ENCODE measurements around the gene MRRF.
"Not testable (repeated sequence)": the region's sequence is repeated elsewhere in the genome, so short reads cannot be mapped to it uniquely, and the experiment has no call there.

MRRF gene

DNA sequence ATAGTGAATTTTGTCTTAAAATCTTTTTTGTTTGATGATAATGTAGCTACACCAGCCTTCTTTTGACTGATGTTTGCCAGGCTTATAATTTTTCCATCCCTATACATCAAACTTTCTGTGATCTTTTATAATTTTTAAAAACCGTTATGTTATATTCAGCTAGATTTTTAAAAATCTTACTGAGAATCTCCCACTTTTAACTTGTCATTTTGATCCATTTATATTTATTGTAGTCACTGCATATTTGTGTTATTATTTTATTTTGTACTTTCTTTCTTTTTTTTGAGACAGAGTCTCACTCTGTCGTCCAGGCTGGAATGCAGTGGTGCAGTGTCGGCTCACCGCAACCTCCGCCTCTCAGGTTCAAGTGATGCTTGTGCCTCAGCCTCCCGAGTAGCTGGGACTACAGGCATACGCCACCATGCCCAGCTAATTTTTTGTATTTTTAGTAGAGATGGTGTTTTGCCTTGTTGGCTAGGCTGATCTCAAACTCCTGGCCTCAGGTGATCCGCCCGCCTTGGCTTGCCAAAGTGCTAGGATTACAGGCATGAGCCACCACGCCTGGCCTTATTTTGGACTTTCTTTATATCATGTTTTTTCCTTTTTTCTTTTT, 12.7 kb downstream of the MRRF start:
- DNase-seq (ENCODE audit: low spot score), result no peak

DNA sequence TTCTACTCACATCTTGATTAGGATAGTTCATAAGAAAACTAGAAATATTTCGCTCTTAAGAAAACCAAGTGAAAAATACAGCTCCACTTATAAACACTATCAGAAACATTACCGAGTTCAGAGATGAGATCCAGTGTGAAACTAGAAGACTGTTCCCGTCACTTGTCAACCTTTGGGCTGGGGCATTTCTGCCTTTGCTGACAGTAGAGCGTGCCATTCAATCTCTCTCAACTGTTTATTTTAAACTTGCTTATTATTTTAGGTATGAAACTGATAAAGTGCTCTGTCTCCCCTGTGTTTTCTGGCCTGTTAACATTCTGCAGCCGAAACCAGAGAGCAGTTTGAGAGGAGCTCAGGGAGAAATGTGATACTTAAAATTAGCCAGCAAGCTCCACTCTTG, 16.7 kb downstream of the MRRF start:
- DNase-seq (ENCODE audit: low spot score), result no peak

DNA sequence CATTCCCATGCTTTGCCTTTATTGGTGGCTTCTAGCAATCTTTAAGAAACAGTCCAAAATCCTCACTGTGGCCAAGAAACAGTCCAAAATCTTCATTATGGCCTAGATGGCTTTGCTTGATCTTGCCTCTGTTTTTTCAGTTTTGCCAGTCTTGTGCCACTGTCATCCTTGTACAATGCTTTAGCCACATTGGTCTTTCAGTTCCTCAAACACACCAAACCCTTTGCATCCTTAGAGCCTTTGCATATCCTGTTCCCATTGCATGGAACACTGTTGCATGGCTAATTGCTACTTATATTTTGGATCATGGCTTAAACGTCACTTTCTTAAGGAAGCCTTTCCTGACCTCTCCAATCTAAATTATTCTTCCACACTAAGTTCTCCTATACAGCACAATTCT, 22.1 kb downstream of the MRRF start:
- peak; percentile 21 for DNase-seq (ENCODE audit: low spot score)

- DNase-seq (ENCODE audit: low spot score), result no peak
Measured at GRCh38 chr9:122287214-122287720, 22.6 kb downstream of the MRRF start.

DNA sequence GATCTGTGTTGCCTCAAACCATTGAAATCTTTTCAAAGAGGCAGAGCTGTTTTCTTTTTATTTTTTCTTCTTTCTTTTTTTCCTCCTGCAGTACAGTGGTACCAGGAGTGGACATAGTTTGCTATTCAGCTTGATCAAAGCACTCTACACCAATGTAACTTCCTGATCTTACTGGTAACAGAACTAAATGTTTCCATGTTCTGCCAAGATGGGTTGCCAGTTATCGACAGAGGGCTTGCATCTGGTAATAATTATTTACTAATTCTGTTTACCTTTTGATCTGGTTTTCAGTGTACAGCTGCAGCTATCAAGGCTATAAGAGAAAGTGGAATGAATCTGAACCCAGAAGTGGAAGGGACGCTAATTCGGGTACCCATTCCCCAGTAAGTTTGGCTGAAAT, 26.8 kb downstream of the MRRF start:
- DNase-seq (ENCODE audit: low spot score), result no peak

DNA sequence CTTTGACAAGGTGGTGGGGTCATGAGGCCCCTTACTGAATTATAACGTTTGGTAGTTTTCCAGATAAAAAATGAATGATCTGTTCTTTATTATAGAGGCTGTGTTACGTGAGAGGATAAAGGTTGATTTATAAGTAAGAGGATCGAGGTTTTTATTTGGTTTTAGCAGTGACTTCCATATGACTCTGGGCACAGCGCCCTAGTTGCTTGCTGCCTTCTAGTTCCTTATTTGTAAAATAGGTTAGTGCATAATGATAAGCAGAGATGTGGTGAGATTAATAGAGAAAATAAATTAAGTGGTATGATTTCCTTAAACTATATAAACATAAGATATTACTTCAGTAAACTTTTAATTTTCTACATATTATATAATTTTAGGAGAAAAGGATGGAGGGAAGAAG, 29.8 kb downstream of the MRRF start:
- no peak for DNase-seq (ENCODE audit: low spot score)

DNA sequence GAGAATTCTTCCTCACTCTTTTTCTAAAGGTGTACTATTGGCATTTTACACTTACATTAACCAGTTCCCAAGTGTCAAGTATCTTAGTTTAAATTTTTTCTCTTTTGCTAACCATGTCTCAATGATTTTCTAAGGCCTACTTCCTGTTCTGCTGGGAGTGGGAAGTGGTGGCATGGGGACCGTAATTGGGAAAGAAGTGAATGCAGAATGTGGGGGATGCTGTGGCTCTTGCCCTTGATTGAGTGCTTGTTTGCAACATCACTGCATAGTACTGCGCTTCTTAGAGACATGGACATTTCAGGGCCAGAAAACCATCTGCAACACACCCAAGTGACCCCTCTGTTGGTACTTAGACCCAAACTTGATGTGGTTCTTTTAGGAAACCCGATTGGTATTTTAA, 32.8 kb downstream of the MRRF start:
- no peak for DNase-seq (ENCODE audit: low spot score)

- DNase-seq (ENCODE audit: low spot score), result no peak
Measured at GRCh38 chr9:122302237-122303093, 37.8 kb downstream of the MRRF start.

- DNase-seq (ENCODE audit: low spot score), result no peak
Measured at GRCh38 chr9:122307061-122307460, 42.4 kb downstream of the MRRF start.

- no peak for DNase-seq (ENCODE audit: low spot score)
Measured at GRCh38 chr9:122307925-122308324, 43.2 kb downstream of the MRRF start.

DNA sequence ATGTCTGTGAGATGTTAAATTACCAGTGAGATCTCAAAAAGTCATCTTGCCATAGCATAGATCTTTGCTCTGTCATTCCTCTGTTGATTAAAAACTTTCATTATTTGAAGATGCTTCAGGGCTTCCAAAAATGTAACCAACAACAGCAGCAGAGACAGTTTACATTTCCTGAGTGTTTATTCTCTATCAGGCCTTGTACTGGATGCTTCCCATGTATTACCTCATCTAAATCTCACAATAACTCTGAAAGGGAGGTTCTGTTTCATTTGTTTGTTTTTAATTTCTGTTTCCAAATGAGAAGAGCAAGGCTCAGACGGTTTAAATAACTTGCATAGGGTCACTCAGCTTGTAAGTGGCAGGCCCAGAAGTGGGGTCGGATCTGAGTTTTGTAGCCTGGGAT, 45.2 kb downstream of the MRRF start:
- no peak for DNase-seq (ENCODE audit: low spot score)

DNA sequence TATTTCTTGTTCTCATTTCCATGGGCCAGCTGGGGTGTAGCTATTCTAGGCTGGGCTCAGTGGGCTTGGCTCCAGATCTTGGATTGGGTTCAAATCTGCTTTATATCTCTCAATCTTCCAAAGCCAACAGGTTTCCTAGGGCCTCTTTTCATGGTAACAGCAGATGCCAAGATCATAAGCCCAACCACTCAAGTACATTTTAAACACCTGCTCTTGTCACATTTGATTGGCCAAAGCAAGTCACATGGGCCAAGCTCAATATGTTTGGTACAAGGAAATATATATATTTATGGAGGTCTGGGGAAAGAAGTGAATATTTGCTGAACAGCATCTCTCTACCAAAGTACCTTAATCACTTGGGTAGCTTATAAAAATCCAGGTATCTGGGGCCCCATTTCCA, 49.5 kb downstream of the MRRF start:
- DNase-seq (ENCODE audit: low spot score), result no peak

- DNase-seq (ENCODE audit: low spot score), result no peak
Measured at GRCh38 chr9:122315534-122315933, 50.9 kb downstream of the MRRF start.

DNA sequence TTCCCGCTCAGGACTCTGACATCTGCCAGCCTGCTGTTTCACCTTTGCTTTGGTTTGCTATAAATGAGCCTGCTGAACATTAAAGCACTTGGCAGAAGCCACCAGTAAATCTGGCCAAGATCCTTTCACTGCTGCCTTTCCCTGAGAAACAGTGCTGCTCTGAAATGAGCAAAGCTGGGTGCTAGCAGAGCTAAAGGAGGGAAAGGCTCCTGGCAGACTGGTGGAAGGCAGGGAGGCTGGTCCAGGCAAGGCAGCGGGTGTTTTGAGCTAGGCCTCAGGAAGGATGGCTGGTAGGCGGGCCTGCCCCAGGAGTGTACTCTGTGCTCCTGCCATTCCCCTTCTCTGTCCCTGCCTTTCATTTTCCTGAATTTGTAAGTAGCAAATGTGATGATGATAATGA, 53.6 kb downstream of the MRRF start:
- peak; percentile 80 for DNase-seq (ENCODE audit: low spot score)

- DNase-seq (ENCODE audit: low spot score), result peak; percentile 57
Measured at GRCh38 chr9:122320413-122320881, 55.8 kb downstream of the MRRF start.

DNA sequence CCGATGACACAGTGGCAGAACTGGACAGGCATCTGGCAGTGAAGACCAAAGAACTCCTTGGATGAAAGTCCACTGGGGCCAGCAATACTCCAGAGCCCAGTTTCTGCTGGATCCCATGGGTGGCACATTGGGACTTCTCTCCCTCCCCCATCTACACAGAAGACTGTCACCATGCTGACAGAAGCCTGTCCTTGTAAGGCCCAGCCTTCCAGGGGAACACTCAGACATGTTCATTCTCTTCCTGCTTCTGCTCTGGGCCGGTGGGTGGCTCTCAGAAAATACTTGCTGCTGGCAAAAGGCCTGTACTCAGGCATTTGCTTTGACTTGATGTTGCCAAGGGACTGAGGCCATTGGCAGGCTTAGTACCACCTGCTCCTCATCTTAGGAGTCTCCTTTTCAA, 57.9 kb downstream of the MRRF start:
- no peak for DNase-seq (ENCODE audit: low spot score)

DNA sequence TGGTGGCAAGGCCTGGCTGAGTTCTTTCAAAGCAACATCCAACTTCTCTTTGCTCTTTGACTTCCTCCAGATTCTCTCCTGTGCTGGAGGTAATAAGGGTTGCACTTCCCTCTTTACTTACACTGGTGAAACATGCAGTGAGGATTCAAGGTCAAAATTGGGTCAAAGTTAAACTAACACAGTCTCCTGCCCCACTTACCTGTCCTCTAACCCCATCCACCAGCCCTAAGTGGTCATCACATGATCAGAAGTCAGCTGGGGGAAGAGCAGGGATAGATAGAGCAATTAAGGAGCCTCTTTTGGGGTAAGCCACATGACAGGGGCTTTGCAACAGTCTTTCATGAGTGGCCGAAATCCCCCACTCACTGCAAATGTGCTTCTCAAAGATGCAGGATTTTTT, 60.0 kb downstream of the MRRF start:
- DNase-seq (ENCODE audit: low spot score), result not testable (repeated sequence)

DNA sequence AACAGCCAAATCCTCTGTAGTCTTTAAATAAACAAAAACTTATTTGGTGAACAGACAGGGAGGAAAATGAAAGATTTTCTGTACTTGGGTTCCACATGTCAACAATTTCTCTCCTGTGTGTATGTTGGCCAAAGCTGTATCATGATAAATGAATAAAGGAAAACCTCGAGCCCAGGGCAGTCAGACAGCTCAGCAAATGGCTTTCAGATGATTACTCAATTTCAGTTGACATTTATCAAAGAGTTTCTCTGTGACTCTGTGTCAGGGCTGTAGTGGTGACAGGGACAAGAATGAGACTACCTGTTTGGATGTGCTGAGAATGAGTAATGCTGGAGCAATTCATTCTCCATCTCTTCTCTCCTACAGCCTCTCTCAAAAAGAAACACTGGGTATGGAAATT, 60.4 kb downstream of the MRRF start:
- no peak for DNase-seq (ENCODE audit: low spot score)

DNA sequence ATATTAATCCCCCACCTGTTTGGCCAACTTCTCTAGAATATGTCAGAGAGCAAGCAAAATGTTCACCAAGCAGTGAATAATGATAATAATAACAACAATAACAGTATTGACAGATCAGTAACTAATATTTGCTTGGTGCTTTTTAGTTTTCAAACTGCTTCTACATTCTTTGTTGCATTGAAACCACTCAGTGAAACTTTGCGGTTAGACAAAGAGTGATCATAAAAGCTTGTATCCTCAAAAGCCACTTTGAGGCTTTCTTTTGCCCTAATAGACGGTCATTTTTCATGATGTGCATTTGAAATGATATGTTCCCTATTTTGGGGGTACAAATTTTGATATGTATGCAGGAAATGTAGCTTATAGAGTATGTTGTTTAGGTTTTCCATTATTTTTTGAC, 62.5 kb downstream of the MRRF start:
- no peak for DNase-seq (ENCODE audit: low spot score)

- no peak for DNase-seq (ENCODE audit: low spot score)
Measured at GRCh38 chr9:122329597-122329996, 64.9 kb downstream of the MRRF start.

DNA sequence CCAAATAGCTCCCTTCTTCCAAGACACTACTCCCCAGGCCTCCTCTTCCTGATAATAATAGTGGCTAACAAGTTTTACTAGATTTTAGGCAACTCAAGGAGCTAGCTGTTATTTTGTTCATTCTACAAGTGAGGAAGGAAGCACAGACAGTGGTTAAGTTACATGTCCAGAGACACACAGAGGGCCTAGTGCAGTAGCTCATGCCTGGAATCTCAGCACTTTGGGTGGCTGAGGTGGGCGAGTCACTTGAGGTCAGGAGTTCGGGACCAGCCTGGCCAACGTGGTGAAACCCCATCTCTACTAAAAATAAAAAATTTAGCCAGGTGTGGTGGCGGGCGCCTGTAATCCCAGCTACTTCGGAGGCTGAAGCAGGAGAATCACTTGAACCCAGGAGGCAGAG, 65.8 kb downstream of the MRRF start:
- DNase-seq (ENCODE audit: low spot score), result not testable (repeated sequence)

- no peak for DNase-seq (ENCODE audit: low spot score)
Measured at GRCh38 chr9:122331523-122331927, 66.8 kb downstream of the MRRF start.

- DNase-seq (ENCODE audit: low spot score), result no peak
Measured at GRCh38 chr9:122332083-122332482, 67.4 kb downstream of the MRRF start.

All from Ammon's horn (tissue), 1 donor.